ENCODE data around the gene ST8SIA6. TPM values are rescaled to one million over a fixed set of nuclear protein-coding genes. Genes with fewer than 3 reads are reported as not detected.
"Not testable (repeated sequence)": the region's sequence is repeated elsewhere in the genome, so short reads cannot be mapped to it uniquely, and the experiment has no call there.

Gene ST8SIA6
- total RNA-seq, 1 donor from 2014 or later: 0.52 TPM

GRCh38 chr10:17326377-17326776 lies 128.0 kb downstream of the ST8SIA6 start:
- no peak overlapping the region for H3K27ac ChIP-seq (ENCODE audit: low read depth, low read length)
- H3K4me1 ChIP-seq (ENCODE audit: control insufficient read depth in 3 of 3, insufficient read depth in 3 of 3, low read length in 3 of 3): no peaks in the 10 kb centered on the region
- no peak overlapping the region for H3K9ac ChIP-seq (ENCODE audit: low read depth in 1 of 3, low read length in 3 of 3)
- H3K27me3 ChIP-seq (ENCODE audit: control insufficient read depth in 3 of 3, insufficient read depth in 3 of 3, low read length in 3 of 3): no peaks in the 10 kb centered on the region
- H3K4me3 ChIP-seq (ENCODE audit: low read length in 3 of 3): no peak overlapping the region
- no peaks in the 10 kb centered on the region for H3K9me3 ChIP-seq (ENCODE audit: control insufficient read depth in 3 of 3, low read length in 3 of 3)
- H3K36me3 ChIP-seq (ENCODE audit: control insufficient read depth in 3 of 3, insufficient read depth in 3 of 3, low read length in 3 of 3): no peaks in the 10 kb centered on the region

- not testable (repeated sequence) for H3K4me1 ChIP-seq (ENCODE audit: control insufficient read depth in 3 of 3, insufficient read depth in 3 of 3, low read length in 3 of 3); H3K9me3 ChIP-seq (ENCODE audit: control insufficient read depth in 3 of 3, low read length in 3 of 3); H3K36me3 ChIP-seq (ENCODE audit: control insufficient read depth in 3 of 3, insufficient read depth in 3 of 3, low read length in 3 of 3); H3K27me3 ChIP-seq (ENCODE audit: control insufficient read depth in 3 of 3, insufficient read depth in 3 of 3, low read length in 3 of 3); H3K9ac ChIP-seq (ENCODE audit: low read depth in 1 of 3, low read length in 3 of 3); H3K4me3 ChIP-seq (ENCODE audit: low read length in 3 of 3); H3K27ac ChIP-seq (ENCODE audit: low read depth, low read length)
Measured at GRCh38 chr10:17321957-17322356, 132.4 kb downstream of the ST8SIA6 start.

- Histone ChIP-seq H3K4me1 (ENCODE audit: control insufficient read depth in 3 of 3, insufficient read depth in 3 of 3, low read length in 3 of 3) (no peaks in the 10 kb centered on the region), H3K27me3 (ENCODE audit: control insufficient read depth in 3 of 3, insufficient read depth in 3 of 3, low read length in 3 of 3) (no peaks in the 10 kb centered on the region), H3K27ac (ENCODE audit: low read depth, low read length) (no peak overlapping the region), H3K4me3 (ENCODE audit: low read length in 3 of 3) (no peak overlapping the region), H3K36me3 (ENCODE audit: control insufficient read depth in 3 of 3, insufficient read depth in 3 of 3, low read length in 3 of 3) (no peaks in the 10 kb centered on the region), H3K9ac (ENCODE audit: low read depth in 1 of 3, low read length in 3 of 3) (no peak overlapping the region), H3K9me3 (ENCODE audit: control insufficient read depth in 3 of 3, low read length in 3 of 3) (no peaks in the 10 kb centered on the region)
Measured at GRCh38 chr10:17316488-17317170, 137.8 kb downstream of the ST8SIA6 start.

GRCh38 chr10:17309435-17309834 lies 145.0 kb downstream of the ST8SIA6 start:
- H3K4me1 ChIP-seq (ENCODE audit: control insufficient read depth in 3 of 3, insufficient read depth in 3 of 3, low read length in 3 of 3): no peaks in the 10 kb centered on the region
- H3K9me3 ChIP-seq (ENCODE audit: control insufficient read depth in 3 of 3, low read length in 3 of 3): no peaks in the 10 kb centered on the region
- no peak overlapping the region for H3K4me3 ChIP-seq (ENCODE audit: low read length in 3 of 3)
- no peak overlapping the region for H3K27ac ChIP-seq (ENCODE audit: low read depth, low read length)
- H3K27me3 ChIP-seq (ENCODE audit: control insufficient read depth in 3 of 3, insufficient read depth in 3 of 3, low read length in 3 of 3): no peaks in the 10 kb centered on the region
- H3K9ac ChIP-seq (ENCODE audit: low read depth in 1 of 3, low read length in 3 of 3): no peak overlapping the region
- H3K36me3 ChIP-seq (ENCODE audit: control insufficient read depth in 3 of 3, insufficient read depth in 3 of 3, low read length in 3 of 3): no peaks in the 10 kb centered on the region

- Histone ChIP-seq H3K9me3 (ENCODE audit: control insufficient read depth in 3 of 3, low read length in 3 of 3) (no peaks in the 10 kb centered on the region), H3K9ac (ENCODE audit: low read depth in 1 of 3, low read length in 3 of 3) (no peak overlapping the region), H3K36me3 (ENCODE audit: control insufficient read depth in 3 of 3, insufficient read depth in 3 of 3, low read length in 3 of 3) (no peaks in the 10 kb centered on the region), H3K4me1 (ENCODE audit: control insufficient read depth in 3 of 3, insufficient read depth in 3 of 3, low read length in 3 of 3) (no peaks in the 10 kb centered on the region), H3K4me3 (ENCODE audit: low read length in 3 of 3) (no peak overlapping the region), H3K27me3 (ENCODE audit: control insufficient read depth in 3 of 3, insufficient read depth in 3 of 3, low read length in 3 of 3) (no peaks in the 10 kb centered on the region), H3K27ac (ENCODE audit: low read depth, low read length) (no peak overlapping the region)
Measured at GRCh38 chr10:17307123-17307522, 147.3 kb downstream of the ST8SIA6 start.

GRCh38 chr10:17292375-17292774 lies 162.0 kb downstream of the ST8SIA6 start:
- H3K4me3 ChIP-seq (ENCODE audit: low read length in 3 of 3): no peak overlapping the region
- no peaks in the 10 kb centered on the region for H3K4me1 ChIP-seq (ENCODE audit: control insufficient read depth in 3 of 3, insufficient read depth in 3 of 3, low read length in 3 of 3)
- no peak overlapping the region for H3K9ac ChIP-seq (ENCODE audit: low read depth in 1 of 3, low read length in 3 of 3)
- H3K27ac ChIP-seq (ENCODE audit: low read depth, low read length): no peak overlapping the region
- H3K36me3 ChIP-seq (ENCODE audit: control insufficient read depth in 3 of 3, insufficient read depth in 3 of 3, low read length in 3 of 3): no peaks in the 10 kb centered on the region
- H3K9me3 ChIP-seq (ENCODE audit: control insufficient read depth in 3 of 3, low read length in 3 of 3): no peaks in the 10 kb centered on the region
- peaks cover 0 to 5% (median 0%) of the 10 kb centered on the region in 3 donors for H3K27me3 ChIP-seq (ENCODE audit: control insufficient read depth in 3 of 3, insufficient read depth in 3 of 3, low read length in 3 of 3)

GRCh38 chr10:17290226-17290625 lies 164.2 kb downstream of the ST8SIA6 start:
- Histone ChIP-seq H3K27ac (ENCODE audit: low read depth, low read length) (no peak overlapping the region), H3K9ac (ENCODE audit: low read depth in 1 of 3, low read length in 3 of 3) (no peak overlapping the region), H3K36me3 (ENCODE audit: control insufficient read depth in 3 of 3, insufficient read depth in 3 of 3, low read length in 3 of 3) (no peaks in the 10 kb centered on the region), H3K4me3 (ENCODE audit: low read length in 3 of 3) (no peak overlapping the region), H3K9me3 (ENCODE audit: control insufficient read depth in 3 of 3, low read length in 3 of 3) (no peaks in the 10 kb centered on the region), H3K4me1 (ENCODE audit: control insufficient read depth in 3 of 3, insufficient read depth in 3 of 3, low read length in 3 of 3) (no peaks in the 10 kb centered on the region), H3K27me3 (ENCODE audit: control insufficient read depth in 3 of 3, insufficient read depth in 3 of 3, low read length in 3 of 3) (peaks cover 0 to 8% (median 0%) of the 10 kb centered on the region in 3 donors)

- no peak overlapping the region for H3K27ac ChIP-seq (ENCODE audit: low read depth, low read length)
- no peaks in the 10 kb centered on the region for H3K36me3 ChIP-seq (ENCODE audit: control insufficient read depth in 3 of 3, insufficient read depth in 3 of 3, low read length in 3 of 3)
- H3K9ac ChIP-seq (ENCODE audit: low read depth in 1 of 3, low read length in 3 of 3): no peak overlapping the region
- H3K4me1 ChIP-seq (ENCODE audit: control insufficient read depth in 3 of 3, insufficient read depth in 3 of 3, low read length in 3 of 3): no peaks in the 10 kb centered on the region
- H3K9me3 ChIP-seq (ENCODE audit: control insufficient read depth in 3 of 3, low read length in 3 of 3): no peaks in the 10 kb centered on the region
- H3K27me3 ChIP-seq (ENCODE audit: control insufficient read depth in 3 of 3, insufficient read depth in 3 of 3, low read length in 3 of 3): peaks cover 0 to 8% (median 0%) of the 10 kb centered on the region in 3 donors
- no peak overlapping the region for H3K4me3 ChIP-seq (ENCODE audit: low read length in 3 of 3)
Measured at GRCh38 chr10:17289763-17290162, 164.6 kb downstream of the ST8SIA6 start.

GRCh38 chr10:17286562-17287550 lies 167.5 kb downstream of the ST8SIA6 start:
- peaks cover 0 to 4% (median 0%) of the 10 kb centered on the region in 3 donors for H3K9me3 ChIP-seq (ENCODE audit: control insufficient read depth in 3 of 3, low read length in 3 of 3)
- H3K27ac ChIP-seq (ENCODE audit: low read depth, low read length): no peak overlapping the region
- H3K4me1 ChIP-seq (ENCODE audit: control insufficient read depth in 3 of 3, insufficient read depth in 3 of 3, low read length in 3 of 3): no peaks in the 10 kb centered on the region
- H3K36me3 ChIP-seq (ENCODE audit: control insufficient read depth in 3 of 3, insufficient read depth in 3 of 3, low read length in 3 of 3): no peaks in the 10 kb centered on the region
- H3K4me3 ChIP-seq (ENCODE audit: low read length in 3 of 3): no peak overlapping the region
- H3K27me3 ChIP-seq (ENCODE audit: control insufficient read depth in 3 of 3, insufficient read depth in 3 of 3, low read length in 3 of 3): peaks cover 0 to 8% (median 0%) of the 10 kb centered on the region in 3 donors
- H3K9ac ChIP-seq (ENCODE audit: low read depth in 1 of 3, low read length in 3 of 3): no peak overlapping the region

- H3K9ac ChIP-seq (ENCODE audit: low read depth in 1 of 3, low read length in 3 of 3): no peak overlapping the region
- H3K9me3 ChIP-seq (ENCODE audit: control insufficient read depth in 3 of 3, low read length in 3 of 3): peaks cover 0 to 6% (median 0%) of the 10 kb centered on the region in 3 donors
- no peak overlapping the region for H3K27ac ChIP-seq (ENCODE audit: low read depth, low read length)
- no peaks in the 10 kb centered on the region for H3K4me1 ChIP-seq (ENCODE audit: control insufficient read depth in 3 of 3, insufficient read depth in 3 of 3, low read length in 3 of 3)
- no peaks in the 10 kb centered on the region for H3K36me3 ChIP-seq (ENCODE audit: control insufficient read depth in 3 of 3, insufficient read depth in 3 of 3, low read length in 3 of 3)
- peaks cover 0 to 3% (median 0%) of the 10 kb centered on the region in 3 donors for H3K27me3 ChIP-seq (ENCODE audit: control insufficient read depth in 3 of 3, insufficient read depth in 3 of 3, low read length in 3 of 3)
- no peak overlapping the region for H3K4me3 ChIP-seq (ENCODE audit: low read length in 3 of 3)
Measured at GRCh38 chr10:17282311-17282710, 172.1 kb downstream of the ST8SIA6 start.

Measured in skeletal muscle tissue (tissue), 4 donors.